GM23338 (cell line): ENCODE measurements around the gene DRD2. TPM values are rescaled to one million over a fixed set of nuclear protein-coding genes. Genes with fewer than 3 reads are reported as not detected.

ENCODE experiments used
- ATAC-seq: fragments of 200-7000 bp; cut with Tn5 transposase; 3 replicates; pipeline ENCODE4 v1.9.1; 2020
- DNase-seq: peaks from one replicate; pipeline ENCODE4 v3.0.0-alpha.2; 2015; ENCODE audit warnings: low spot score
- H2AFZ ChIP-seq: fragments of 200-600 bp; sonication (generic); 2 replicates; pipeline ENCODE4 v1.8.0; 2016; ENCODE audit warnings: antibody characterized with exemption, mild to moderate bottlenecking, moderate library complexity
- H3F3A ChIP-seq: fragments of 200-600 bp; sonication (generic); replicated peaks from 2 replicates; pipeline ENCODE4 v1.8.0; 2017; ENCODE audit warnings: antibody characterized with exemption, mixed run types, low read depth
- H3K27ac ChIP-seq: fragments of 200-600 bp; sonication (generic); 2 replicates; pipeline ENCODE4 v1.6.1; 2016; ENCODE audit warnings: low read depth
- H3K27me3 ChIP-seq: fragments of 200-600 bp; sonication (generic); 2 replicates; pipeline ENCODE4 v1.8.0; 2016; ENCODE audit warnings: mild to moderate bottlenecking, mixed run types, moderate library complexity; ENCODE audit not compliant: insufficient read depth
- H3K36me3 ChIP-seq: fragments of 200-600 bp; sonication (generic); 2 replicates; pipeline ENCODE4 v1.8.0; 2016; ENCODE audit warnings: mild to moderate bottlenecking; ENCODE audit not compliant: insufficient read depth
- H3K4me1 ChIP-seq: fragments of 200-600 bp; sonication (generic); 2 replicates; pipeline ENCODE4 v1.8.0; 2016; ENCODE audit warnings: mild to moderate bottlenecking, moderate library complexity; ENCODE audit not compliant: insufficient read depth
- H3K4me2 ChIP-seq: fragments of 200-600 bp; sonication (generic); 2 replicates; pipeline ENCODE4 v1.7.1; 2017; ENCODE audit warnings: mixed run types
- H3K4me3 ChIP-seq: fragments of 200-600 bp; sonication (generic); 2 replicates; pipeline ENCODE4 v1.6.1; 2016; ENCODE audit warnings: mixed run types
- H3K79me2 ChIP-seq: fragments of 200-600 bp; sonication (generic); replicated peaks from 2 replicates; pipeline ENCODE4 v1.8.0; 2017; ENCODE audit warnings: mild to moderate bottlenecking; ENCODE audit not compliant: insufficient read depth
- H3K9me2 ChIP-seq: fragments of 200-600 bp; sonication (generic); 2 replicates; pipeline ENCODE4 v1.8.0; 2017; ENCODE audit not compliant: insufficient read depth
- H4K20me1 ChIP-seq: fragments of 200-600 bp; sonication (generic); replicated peaks from 2 replicates; pipeline ENCODE4 v1.8.0; 2017; ENCODE audit warnings: mild to moderate bottlenecking; ENCODE audit not compliant: insufficient read depth
- H3K27ac Mint-ChIP-seq: 2 replicates; pipeline ENCODE4 v1.8.0; 2020; ENCODE audit warnings: inconsistent platforms, mild to moderate bottlenecking, moderate library complexity, mixed read lengths
- H3K27me3 Mint-ChIP-seq: 3 replicates; pipeline ENCODE4 v1.8.0; 2022; ENCODE audit warnings: low read depth, mild to moderate bottlenecking, moderate library complexity, mixed read lengths, inconsistent platforms; ENCODE audit not compliant: insufficient read depth, poor library complexity
- H3K36me3 Mint-ChIP-seq: 3 replicates; pipeline ENCODE4 v1.8.0; 2021; ENCODE audit warnings: low read depth, mild to moderate bottlenecking, inconsistent platforms, moderate library complexity, mixed read lengths
- H3K4me1 Mint-ChIP-seq: 3 replicates; pipeline ENCODE4 v1.8.0; 2020; ENCODE audit warnings: mild to moderate bottlenecking, inconsistent platforms, mixed read lengths
- H3K4me3 Mint-ChIP-seq: 3 replicates; pipeline ENCODE4 v1.8.0; 2021; ENCODE audit warnings: moderate library complexity, mild to moderate bottlenecking, inconsistent platforms, mixed read lengths
- H3K9me3 Mint-ChIP-seq: 3 replicates; pipeline ENCODE4 v1.8.0; 2020; ENCODE audit warnings: moderate library complexity, mild to moderate bottlenecking, inconsistent platforms, mixed read lengths
- CTCF ChIP-seq, 2 experiments: fragments of 200-600 bp in 1 of 2; sonication (generic) in 1 of 2; conservative IDR thresholded peaks; 2 replicates each; pipeline versions ENCODE4 v1.5.1 to v1.6.1; 2016 to 2017; ENCODE audit warnings: antibody characterized with exemption in 2 of 2, low read depth in 2 of 2, mild to moderate bottlenecking in 2 of 2, moderate library complexity in 1 of 2
- EZH2 ChIP-seq: fragments of 200-600 bp; sonication (generic); IDR thresholded peaks from one replicate; pipeline ENCODE4 v1.8.0; 2017; ENCODE audit warnings: antibody characterized with exemption, mild to moderate bottlenecking, low read depth; ENCODE audit not compliant: unreplicated experiment
- JUNB ChIP-seq: IDR thresholded peaks from one replicate; pipeline ENCODE4 v1.6.1; 2016; ENCODE audit warnings: antibody characterized with exemption; ENCODE audit not compliant: unreplicated experiment
- REST ChIP-seq: IDR thresholded peaks from one replicate; pipeline ENCODE4 v1.6.1; 2018; ENCODE audit warnings: antibody characterized with exemption; ENCODE audit not compliant: unreplicated experiment
- STAT1 ChIP-seq: IDR thresholded peaks from one replicate; pipeline ENCODE4 v1.6.1; 2016; ENCODE audit warnings: antibody characterized with exemption; ENCODE audit not compliant: unreplicated experiment
- ZNF331 ChIP-seq: fragments of 250-450 bp; sonication (Bioruptor Pico); IDR thresholded peaks from 2 replicates; pipeline ENCODE4 v1.5.0; 2020; ENCODE audit warnings: low read depth, mild to moderate bottlenecking, moderate library complexity
- polyA plus RNA-seq: library from polyadenylated mRNA; unstranded; fragments of >200 nt; fragmentation: Nextera tagmentation; extraction: Ambion mirVana; gene quantifications from 2 replicates; pipeline ENCODE4 v1.2.1, GENCODE V29; 2016
- total RNA-seq: library from RNA; depleted of rRNA; stranded (reverse); fragments of >200 nt; shearing (Covaris generic); gene quantifications from 2 replicates; pipeline ENCODE4 v1.2.3, GENCODE V29; 2014
- TF ChIP-seq, protein P1 (sequence below): IDR thresholded peaks from 2 replicates; pipeline ENCODE4 v1.6.1; 2016; ENCODE audit warnings: antibody characterized with exemption

Gene DRD2
- total and polyA plus RNA-seq, 2 experiments from 2014 or later, result 0.21 to 0.66 TPM

- TF ChIP-seq, protein P1, sequence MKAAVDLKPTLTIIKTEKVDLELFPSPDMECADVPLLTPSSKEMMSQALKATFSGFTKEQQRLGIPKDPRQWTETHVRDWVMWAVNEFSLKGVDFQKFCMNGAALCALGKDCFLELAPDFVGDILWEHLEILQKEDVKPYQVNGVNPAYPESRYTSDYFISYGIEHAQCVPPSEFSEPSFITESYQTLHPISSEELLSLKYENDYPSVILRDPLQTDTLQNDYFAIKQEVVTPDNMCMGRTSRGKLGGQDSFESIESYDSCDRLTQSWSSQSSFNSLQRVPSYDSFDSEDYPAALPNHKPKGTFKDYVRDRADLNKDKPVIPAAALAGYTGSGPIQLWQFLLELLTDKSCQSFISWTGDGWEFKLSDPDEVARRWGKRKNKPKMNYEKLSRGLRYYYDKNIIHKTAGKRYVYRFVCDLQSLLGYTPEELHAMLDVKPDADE, result no peak
- TF ChIP-seq STAT1 (no peak), CTCF (conservative IDR thresholded peaks at IDR 0.05; ENCODE audit: low read depth in 2 of 2) (no peak), REST (no peak)
These were observed 29.4 kb upstream of the DRD2 start (continued) for GRCh38 chr11:113504586-113504985.

GRCh38 chr11:113504071-113504470, 28.9 kb upstream of the DRD2 start:
- DNase-seq (no peak), ATAC-seq (no peak)
- Mint-ChIP-seq H3K27me3 (peaks cover 1% of the 10 kb centered on the region), H3K9me3 (no peaks in the 10 kb centered on the region), H3K4me3 (no peak overlapping the region), H3K4me1 (no peaks in the 10 kb centered on the region), H3K36me3 (no peaks in the 10 kb centered on the region), H3K27ac (no peak overlapping the region)
- Histone ChIP-seq H3K27me3 (no peaks in the 10 kb centered on the region), H3K79me2 (no peaks in the 10 kb centered on the region), H3K4me2 (no peak overlapping the region), H4K20me1 (no peaks in the 10 kb centered on the region), H3K9me2 (no peaks in the 10 kb centered on the region), H3K4me1 (no peaks in the 10 kb centered on the region), H3F3A (no peaks in the 10 kb centered on the region), H3K36me3 (no peaks in the 10 kb centered on the region), H3K27ac (no peak overlapping the region), H3K4me3 (no peak overlapping the region), H2AFZ (no peak overlapping the region)
- TF ChIP-seq JUNB (no peak), ZNF331 (CRISPR knock-in tag) (no peak), EZH2 (no peak)
